Measurements from ENCODE around the gene PROB1. TPM values are rescaled to one million over a fixed set of nuclear protein-coding genes. Genes with fewer than 3 reads are reported as not detected.

The PROB1 gene
- total RNA-seq, 1 experiment from 2014 or later, result 3.4 TPM

DNA sequence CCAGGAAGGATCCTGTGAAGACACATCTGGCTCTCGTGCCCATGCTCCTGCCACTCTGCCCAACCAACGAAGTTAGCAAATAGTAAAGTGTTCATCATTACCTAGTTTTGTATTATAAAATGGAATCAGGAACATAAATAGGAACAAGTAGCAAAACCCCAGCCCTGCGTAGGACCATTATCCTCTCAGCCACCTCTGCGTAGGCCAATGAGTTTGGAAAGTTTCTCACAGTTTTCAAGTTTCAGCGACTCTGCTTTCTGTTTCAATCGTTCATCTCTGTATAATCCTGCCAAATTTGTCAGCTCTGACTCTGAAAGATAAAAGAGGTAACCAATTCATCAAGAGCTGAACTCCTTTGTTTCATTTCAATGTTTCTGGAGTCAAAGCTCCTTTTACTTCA lies 19.1 kb upstream of the PROB1 start:
- H4K20me1 ChIP-seq (ENCODE audit: control insufficient read depth, insufficient read depth, insufficient read length), result no peaks in the 10 kb centered on the region
- TF ChIP-seq, protein P1, sequence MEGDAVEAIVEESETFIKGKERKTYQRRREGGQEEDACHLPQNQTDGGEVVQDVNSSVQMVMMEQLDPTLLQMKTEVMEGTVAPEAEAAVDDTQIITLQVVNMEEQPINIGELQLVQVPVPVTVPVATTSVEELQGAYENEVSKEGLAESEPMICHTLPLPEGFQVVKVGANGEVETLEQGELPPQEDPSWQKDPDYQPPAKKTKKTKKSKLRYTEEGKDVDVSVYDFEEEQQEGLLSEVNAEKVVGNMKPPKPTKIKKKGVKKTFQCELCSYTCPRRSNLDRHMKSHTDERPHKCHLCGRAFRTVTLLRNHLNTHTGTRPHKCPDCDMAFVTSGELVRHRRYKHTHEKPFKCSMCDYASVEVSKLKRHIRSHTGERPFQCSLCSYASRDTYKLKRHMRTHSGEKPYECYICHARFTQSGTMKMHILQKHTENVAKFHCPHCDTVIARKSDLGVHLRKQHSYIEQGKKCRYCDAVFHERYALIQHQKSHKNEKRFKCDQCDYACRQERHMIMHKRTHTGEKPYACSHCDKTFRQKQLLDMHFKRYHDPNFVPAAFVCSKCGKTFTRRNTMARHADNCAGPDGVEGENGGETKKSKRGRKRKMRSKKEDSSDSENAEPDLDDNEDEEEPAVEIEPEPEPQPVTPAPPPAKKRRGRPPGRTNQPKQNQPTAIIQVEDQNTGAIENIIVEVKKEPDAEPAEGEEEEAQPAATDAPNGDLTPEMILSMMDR (conservative IDR thresholded peaks at IDR 0.05), result no peak
- no peak overlapping the region for H4K5ac ChIP-seq (ENCODE audit: insufficient read length, low read depth, low read length)
- no peak overlapping the region for H3K18ac ChIP-seq (ENCODE audit: insufficient read length, low read depth, low read length)
- no peaks in the 10 kb centered on the region for H3K9me3 Mint-ChIP-seq
- no peak overlapping the region for H3K27ac ChIP-seq (ENCODE audit: insufficient read length, low read depth, low read length)
- H4K91ac ChIP-seq (ENCODE audit: insufficient read length, low read depth, low read length), result no peak overlapping the region
- no peak for DNase-seq
- no CpG with 5 or more reads among the region's 6 CpGs for WGBS (ENCODE audit: extremely low coverage, insufficient read length, low lambda C conversion rate)
- peaks cover 0 to 40% (median 32%) of the 10 kb centered on the region in 3 experiments; a peak in 5 of 7 replicates for H3K36me3 Mint-ChIP-seq (ENCODE audit: insufficient read depth in 1 of 3, low read depth in 3 of 3)
- H2AFZ ChIP-seq (ENCODE audit: low read length), result no peak overlapping the region
- H3K4me1 ChIP-seq (ENCODE audit: insufficient read depth, low read length), result no peaks in the 10 kb centered on the region
- no peak overlapping the region for H2BK15ac ChIP-seq (ENCODE audit: low read depth, low read length)
- H3K23me2 ChIP-seq (ENCODE audit: insufficient read length, low read depth, low read length, poor library complexity, severe bottlenecking), result no peaks in the 10 kb centered on the region
- no peak overlapping the region for H2AK5ac ChIP-seq (ENCODE audit: insufficient read length, low read length)
- H3T11ph ChIP-seq (ENCODE audit: low read length), result no peak overlapping the region
- no peak overlapping the region for H3K4me3 Mint-ChIP-seq
- H3K79me1 ChIP-seq (ENCODE audit: insufficient read depth, low read depth, low read length, poor library complexity, severe bottlenecking), result no peaks in the 10 kb centered on the region
- no peak overlapping the region for H3K9ac ChIP-seq (ENCODE audit: extremely low read depth, insufficient read length, low read length)
- peaks cover 3 to 7% of the 10 kb centered on the region in 2 experiments; a peak in 3 of 4 replicates for H3K4me1 Mint-ChIP-seq
- no peaks in the 10 kb centered on the region; the same call in 1 of the 2 replicates for H3K27me3 Mint-ChIP-seq (ENCODE audit: low read depth)
- no peak overlapping the region for H3K56ac ChIP-seq (ENCODE audit: insufficient read length, low read depth, low read length)
- no peak overlapping the region for H2BK20ac ChIP-seq (ENCODE audit: low read depth, low read length, poor library complexity, severe bottlenecking)
- H2BK12ac ChIP-seq (ENCODE audit: insufficient read length, low read depth, low read length), result no peak overlapping the region
- H3K27me3 ChIP-seq (ENCODE audit: insufficient read depth, low read length), result no peaks in the 10 kb centered on the region
- H3K4ac ChIP-seq (ENCODE audit: low read depth, low read length), result no peak overlapping the region
- no peak overlapping the region for H2BK5ac ChIP-seq (ENCODE audit: insufficient read length, low read length)
- no peak overlapping the region for H3K14ac ChIP-seq (ENCODE audit: insufficient read depth, low read length)
- no peaks in the 10 kb centered on the region for H3K79me2 ChIP-seq (ENCODE audit: insufficient read depth, low read length)
- no peak overlapping the region for H3K4me2 ChIP-seq (ENCODE audit: insufficient read depth, insufficient read length, low read length)
- no peaks in the 10 kb centered on the region for H3K9me3 ChIP-seq (ENCODE audit: control insufficient read depth, low read depth, low read length)
- no peak overlapping the region for H3K27ac Mint-ChIP-seq
- no peak overlapping the region for H3K23ac ChIP-seq (ENCODE audit: insufficient read length, low read depth, low read length)
- H2BK120ac ChIP-seq (ENCODE audit: low read depth, low read length, poor library complexity, severe bottlenecking), result no peak overlapping the region
- H4K8ac ChIP-seq (replicated peaks; ENCODE audit: insufficient read length, low read depth, low read length), result no peak overlapping the region
